Hair follicular keratinocyte (primary cell): ENCODE data around the gene TANC2. TPM values are rescaled to one million over a fixed set of nuclear protein-coding genes. Genes with fewer than 3 reads are reported as not detected.

ENCODE experiments used
- total RNA-seq: library from RNA; depleted of rRNA; stranded (reverse); fragments of >200 nt; gene quantifications from 2 replicates; pipeline ENCODE4 v1.2.3, GENCODE V29; 2015

The TANC2 gene
- total RNA-seq = 21.1 and 85.1 TPM in 2 replicates

GRCh38 chr17:62965686-62966425 is at the start of gene TANC2:
TSS of gene TANC2 (plus strand) at chr17:62966235. CDS start at chr17:63009560, 43,325 bp downstream.

Other genes starting within 250 kb of the TANC2 start
- not detected in 2 replicates for gene MARCHF10, start 157.9 kb upstream of the TANC2 start, total RNA-seq